HG02884 (cell line): ENCODE results near the gene DHX34.

Source experiments
- ATAC-seq: cut with Tn5 transposase; IDR thresholded peaks from one replicate; pipeline ENCODE4 v1.9.1; 2021; ENCODE audit warnings: mild to moderate bottlenecking, moderate library complexity; ENCODE audit not compliant: unreplicated experiment

DHX34 gene

DNA sequence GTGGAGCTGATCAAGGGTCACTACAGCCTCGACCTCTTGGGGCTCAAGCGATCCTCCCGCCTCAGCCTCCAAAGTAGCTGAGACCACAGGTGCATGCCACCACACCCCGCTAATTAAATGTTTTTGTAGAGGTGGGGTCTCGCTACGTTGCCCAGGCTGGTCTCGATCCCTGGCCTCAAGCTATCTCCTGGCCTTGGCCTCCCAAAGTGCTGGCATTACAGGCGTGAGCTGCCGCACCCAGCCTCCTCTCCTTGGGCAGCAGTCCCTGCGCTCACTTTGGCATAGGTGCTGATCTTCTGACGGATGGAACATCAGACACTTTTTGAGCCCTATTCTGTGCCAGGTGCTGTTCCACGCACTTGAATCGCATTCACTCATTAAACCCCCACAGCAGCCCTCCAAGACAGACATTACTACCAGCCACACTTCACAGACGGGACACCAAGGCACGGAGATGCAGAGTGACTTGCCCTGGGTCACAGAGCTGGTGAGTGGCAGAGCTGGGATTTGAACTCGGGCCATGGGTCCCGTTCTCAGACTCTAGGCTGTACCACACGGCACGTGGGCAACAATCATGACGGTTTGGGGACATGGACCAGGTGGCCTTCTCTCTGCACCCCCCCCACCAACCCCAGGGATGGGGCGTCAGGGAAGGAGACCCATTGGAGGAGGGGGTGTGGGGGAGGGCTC lies 67.0 kb downstream of the DHX34 start:
- no peak for ATAC-seq

DNA sequence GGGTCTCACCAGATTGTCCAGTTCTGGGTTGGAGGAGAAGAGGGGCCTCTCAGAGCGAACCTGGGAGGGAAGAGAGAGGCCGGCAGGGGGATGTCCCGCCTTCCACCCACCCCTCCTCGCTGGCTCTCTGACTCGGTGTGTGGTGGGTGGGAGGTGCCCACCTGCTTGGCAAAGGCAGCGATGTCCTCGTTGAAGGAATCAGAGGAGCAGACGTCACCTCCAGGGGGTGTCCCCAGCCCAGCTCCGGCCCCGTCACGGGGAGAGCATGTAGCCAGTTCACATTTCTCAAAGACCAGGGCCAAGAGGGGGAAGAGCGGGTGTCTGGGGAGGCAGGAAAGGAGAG lies 67.5 kb downstream of the DHX34 start:
- ATAC-seq, result no peak

DNA sequence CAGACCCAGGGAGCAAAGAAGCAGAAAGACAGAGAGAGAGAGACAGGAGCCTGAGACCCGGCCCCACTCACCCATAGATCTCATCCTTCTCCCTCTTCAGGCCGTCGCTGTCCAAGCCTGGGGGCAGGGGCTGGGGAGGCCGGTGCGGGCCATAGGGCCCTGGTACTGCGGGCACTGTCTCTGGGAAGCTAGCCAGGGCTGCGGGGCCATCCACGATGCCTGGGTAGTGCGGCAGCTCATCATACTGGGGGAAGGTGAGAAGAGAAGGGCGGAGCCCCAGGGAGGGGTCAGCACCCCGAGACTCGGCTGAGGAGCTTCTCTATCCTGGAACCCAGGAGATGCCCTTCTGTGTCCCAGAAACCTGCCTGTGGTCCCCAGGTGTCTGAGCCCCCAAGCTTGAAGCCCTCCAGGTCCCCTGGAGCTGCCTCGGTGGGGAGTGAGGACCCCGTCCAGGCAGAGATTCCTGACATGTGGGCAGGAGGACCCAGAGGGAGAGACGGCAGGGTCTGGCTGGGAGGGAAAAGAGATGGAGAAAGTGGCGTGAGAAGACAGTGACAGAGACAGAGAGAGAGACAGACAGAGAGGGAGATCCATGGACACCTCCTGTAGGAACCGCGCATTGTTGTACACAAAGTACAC lies 68.1 kb downstream of the DHX34 start:
- no peak for ATAC-seq

DNA sequence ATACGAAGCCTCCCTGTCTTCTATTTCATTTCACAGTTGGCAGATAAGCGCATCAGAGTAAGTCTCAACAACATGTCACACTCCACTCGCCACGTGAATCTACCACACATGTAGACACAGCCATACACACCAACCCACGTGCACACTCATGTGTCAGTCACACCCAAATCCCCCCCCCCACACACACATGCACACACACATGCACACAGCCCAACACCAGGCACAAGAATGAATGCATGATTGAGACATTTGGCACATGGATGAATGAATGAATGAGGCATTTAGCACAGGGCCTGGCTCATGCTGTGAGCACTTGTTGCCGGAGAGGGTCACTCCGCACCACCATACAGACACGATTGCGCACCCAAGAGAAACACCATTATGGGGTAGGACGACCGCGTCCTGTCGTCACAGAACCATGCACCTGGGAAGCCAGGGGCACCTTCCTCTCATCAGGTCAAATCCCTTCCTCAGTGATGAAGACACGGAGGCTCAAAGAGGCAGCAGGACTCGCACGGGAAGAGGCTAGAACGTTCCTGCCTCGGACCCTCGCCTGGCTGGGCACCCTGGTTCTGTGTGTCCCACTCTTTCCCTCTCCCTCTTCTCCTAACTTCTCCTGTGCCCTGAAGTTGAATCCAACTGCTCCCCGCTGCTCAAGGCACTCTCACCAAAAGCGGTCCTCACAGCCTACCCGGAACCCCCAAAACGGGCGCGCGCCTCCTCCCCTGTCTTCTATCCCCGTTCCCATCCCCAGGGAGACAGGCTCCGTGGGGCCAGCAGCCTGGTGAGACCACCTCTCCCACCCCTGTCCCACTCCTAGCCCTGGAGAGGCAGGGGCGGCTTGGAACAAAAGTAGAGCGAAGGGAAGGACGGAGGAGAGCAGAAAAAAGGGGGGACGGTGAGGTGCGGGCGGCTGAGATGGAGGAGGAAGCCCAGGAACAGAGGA lies 68.9 kb downstream of the DHX34 start:
- ATAC-seq, result no peak

DNA sequence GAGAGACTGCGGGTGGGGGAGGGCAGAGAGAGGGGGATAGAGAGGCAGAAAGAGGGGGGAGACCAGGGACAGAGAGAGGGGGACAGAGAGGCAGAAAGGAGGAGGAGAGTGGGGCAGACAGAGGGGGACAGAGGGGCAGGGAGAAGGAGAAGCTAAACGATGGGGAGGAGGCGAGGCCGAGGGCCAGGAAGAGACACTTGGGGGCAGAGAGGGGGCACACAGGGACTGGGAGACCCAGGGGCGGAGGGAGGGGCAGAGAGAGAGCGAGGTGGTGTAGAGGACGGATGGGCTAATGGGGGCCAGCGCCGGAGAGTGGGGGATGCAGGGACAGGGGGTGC lies 69.5 kb downstream of the DHX34 start:
- no peak for ATAC-seq

DNA sequence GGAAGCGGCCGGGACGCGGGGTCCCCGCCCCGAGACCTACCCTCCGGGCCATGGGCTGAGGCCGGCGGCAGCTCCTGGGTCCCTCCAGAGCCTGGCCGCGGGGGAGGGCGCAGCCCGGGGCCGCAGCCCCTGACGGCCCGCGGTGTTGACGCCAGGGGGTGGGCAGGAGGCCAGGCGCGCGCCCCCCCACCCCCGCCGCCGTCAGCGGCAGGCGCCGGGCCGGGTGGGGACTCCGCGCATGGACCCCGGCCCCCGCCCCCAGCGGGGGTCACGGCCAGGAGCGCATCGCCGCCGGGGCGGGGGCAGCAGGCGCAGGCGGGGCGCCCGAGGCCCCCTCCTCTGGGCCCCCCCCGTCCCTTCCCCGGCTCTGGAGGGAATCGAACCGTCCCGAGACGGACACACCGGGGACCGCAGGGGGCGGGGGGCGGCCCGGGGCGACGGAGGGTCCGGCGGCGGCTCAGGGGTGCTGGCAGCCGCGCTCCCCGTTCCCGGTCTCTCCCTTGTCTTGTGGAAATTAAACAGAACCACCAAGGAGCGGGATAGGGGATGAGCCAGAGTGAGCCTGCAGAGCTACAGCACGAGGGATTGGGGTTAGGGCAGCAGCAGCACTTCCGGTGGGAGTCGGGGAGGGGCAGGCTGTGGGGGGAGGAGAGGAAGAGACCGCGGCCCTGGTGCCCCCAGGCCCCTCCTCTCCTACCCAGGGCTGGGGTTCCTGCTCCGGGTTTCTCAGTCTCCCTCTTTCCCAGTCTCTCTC lies 70.1 kb downstream of the DHX34 start, which contains the start of gene MEIS3:
Gene MEIS3, minus strand, starts transcription at position 498 of the 754 bp plus-strand sequence. Its CDS starts 446 bp downstream, at position 52.
- no peak for ATAC-seq

DNA sequence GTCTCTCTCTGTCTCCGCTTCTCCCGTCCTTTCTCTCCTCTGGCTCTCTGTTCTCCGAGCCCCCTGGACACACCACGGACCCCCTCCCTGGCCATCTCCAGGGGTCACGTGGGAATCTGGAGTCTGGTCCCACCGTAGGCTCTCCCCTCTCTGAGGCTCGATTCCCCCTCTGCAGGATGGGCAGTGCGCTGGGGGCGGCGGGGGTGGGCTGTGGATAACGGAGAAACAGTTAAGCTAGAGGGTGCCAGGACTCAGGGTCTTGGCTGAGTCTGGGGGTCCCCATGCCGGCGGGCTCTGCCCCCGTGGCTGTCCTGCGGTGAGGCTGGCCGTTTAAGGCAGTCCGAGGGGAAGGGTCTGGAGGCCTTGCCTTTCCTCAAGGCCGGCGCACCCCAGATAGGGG lies 70.7 kb downstream of the DHX34 start:
- no peak for ATAC-seq

DNA sequence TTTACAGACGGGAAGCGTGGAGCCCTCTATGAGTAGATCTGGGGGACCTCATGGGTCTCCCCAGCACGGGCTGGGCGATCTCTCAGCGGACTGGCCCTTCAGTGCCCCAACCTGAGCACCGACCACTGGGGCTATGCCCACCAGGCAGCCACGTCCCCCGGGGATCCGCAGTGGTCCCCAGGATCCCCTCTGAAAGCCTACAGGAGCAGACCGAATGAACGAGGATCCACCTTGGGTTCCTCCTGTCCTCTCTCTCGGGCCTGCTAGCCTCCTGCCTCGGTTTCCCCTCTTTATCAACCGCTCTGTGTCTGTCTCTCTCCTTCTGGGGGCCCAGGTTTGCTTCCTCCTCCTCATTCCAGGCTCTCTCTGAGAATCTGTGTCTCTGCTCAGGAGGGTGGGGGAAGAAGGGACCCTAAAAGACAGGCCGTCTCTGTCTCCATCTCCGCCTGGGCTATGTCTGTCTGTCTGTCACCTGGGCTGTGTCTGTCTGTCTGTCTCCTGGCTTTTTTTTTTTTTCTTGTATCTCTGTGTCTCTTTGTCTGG lies 72.2 kb downstream of the DHX34 start:
- no peak for ATAC-seq

DNA sequence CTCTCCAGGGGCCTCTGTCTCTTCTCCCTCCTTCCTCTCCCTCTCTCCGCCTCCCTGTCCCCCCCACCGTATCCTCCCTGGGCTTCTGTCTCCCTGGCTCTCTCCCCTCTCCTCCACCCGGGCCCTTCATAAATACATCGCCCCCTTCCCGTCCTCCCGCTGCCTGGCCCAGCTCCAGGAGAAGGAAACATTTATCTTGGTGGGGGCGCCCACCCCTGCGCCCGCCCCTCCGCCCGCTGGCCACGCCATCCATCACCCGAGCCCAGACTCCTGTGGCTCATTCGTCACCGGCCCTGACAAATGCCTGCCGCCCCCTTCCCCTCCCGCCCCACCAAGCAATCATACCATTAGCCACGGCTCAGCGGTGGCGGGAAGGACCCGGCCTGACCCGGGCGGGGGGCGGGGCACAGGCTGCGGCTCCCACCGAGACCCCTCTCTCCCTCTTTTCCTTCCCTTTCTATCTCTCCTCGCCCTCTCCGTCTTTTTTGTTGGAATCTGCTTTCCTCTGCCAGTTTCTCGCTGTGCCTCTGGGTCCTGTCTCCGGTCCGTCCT lies 72.8 kb downstream of the DHX34 start:
- no peak for ATAC-seq

DNA sequence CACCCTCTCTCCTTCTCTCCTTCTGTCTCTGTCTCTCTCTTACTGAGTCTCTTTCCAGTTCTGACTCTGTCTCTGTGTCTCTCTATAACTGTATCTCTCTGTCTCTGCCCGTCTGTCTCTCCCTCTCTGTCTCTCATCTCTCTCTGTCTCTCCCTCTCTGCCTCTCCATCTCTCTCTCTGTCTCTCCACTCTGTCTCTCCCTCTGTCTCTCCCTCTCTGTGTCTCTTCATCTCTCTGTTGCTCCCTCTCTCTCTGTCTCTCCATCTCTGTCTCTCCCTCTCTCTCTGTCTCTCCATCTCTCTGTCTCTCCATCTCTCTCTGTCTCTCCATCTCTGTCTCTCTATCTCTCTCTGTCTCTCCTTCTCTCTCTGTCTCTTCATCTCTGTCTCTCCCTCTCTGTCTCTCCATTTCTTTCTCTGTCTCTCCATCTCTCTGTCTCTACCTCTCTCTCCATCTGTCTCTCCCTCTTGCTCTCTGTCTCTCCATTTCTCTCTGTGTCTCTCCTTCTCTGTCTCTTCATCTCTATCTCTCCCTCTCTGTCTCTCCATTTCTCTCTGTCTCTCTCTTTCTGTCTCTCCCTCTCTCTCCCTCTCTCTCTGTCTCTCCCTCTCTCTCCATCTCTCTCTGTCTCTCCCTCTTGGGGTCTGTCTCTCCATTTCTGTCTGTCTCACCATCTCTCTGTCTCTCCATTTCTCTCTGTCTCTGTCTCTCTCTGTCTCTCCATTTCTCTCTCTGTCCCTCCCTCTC lies 73.5 kb downstream of the DHX34 start:
- ATAC-seq, result no peak

DNA sequence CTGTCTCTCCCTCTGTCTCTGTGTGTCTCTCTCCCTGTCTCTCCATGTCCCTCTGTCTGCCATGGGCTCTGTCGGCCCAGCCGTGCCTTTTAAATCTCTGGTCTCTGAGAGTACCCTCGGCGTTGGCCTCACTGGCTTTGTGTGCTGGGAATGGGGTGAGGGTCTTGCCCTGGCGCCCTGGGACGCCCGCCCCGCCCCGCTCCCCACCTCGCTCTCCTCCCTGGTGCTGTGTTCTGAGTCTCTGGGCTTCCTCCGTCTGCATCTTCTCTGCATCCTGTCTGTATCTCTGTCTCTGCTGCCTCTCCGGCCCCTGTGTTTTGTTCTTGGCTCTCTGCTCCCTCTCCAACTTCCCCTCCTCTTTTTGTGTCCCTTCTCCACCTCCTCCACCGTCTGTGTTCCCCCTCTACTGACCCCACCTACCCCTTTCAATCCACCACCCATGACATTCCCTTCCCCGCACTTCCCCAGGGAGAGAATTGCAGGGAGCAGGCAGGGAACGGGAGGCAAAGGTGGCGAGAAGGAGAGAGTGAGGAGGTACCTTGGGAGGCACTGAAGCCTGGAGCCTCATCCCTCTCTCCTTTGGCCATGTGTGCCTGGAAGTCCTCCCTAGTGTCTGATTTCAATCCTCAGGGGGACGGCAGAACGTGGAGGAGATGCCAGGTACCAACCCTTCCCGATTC lies 74.2 kb downstream of the DHX34 start:
- no peak for ATAC-seq

DNA sequence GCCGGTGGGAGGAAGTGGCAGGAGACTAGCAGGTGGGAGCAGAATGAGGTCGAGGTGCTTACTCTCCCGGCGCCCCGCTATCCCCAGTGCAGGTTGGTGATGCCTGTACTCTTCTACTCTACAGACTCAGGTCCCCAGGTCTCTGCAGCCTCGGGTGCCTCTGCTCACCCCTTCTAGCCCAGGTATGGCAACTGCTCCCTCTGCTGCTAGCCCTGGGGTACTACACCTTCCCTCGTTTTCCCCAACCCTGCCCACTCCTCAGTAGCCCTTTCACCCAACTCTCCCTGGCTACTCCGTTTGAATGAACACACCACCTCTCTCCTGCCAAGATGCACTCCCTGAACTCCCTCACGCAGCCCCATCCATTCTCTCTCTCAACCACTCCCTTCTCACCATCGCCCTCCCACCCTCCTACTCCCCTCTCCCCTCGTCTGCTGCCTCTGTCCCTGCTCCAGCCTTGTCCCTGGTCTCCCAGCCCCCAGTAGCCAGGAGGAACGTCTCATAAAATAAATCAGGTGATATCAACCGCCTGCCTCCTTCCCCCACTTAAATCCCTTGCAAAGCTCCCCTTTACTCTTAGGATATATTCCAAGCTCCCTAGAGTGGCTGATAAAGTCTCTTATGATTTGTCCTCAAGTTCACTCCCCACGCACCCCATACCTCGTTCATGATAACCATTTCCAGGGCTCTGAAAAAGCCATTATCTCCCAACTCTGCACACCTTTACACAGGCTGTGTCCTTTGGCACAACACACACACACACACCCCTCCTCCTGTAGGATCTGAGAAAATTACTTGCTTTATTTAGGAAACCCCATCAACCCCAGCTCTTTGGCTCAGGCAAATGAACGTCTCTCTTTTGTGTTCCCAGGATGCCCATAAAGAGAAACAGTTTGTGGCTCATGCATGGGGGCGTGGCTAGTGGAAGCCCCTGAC lies 78.4 kb downstream of the DHX34 start:
- ATAC-seq, result no peak

DNA sequence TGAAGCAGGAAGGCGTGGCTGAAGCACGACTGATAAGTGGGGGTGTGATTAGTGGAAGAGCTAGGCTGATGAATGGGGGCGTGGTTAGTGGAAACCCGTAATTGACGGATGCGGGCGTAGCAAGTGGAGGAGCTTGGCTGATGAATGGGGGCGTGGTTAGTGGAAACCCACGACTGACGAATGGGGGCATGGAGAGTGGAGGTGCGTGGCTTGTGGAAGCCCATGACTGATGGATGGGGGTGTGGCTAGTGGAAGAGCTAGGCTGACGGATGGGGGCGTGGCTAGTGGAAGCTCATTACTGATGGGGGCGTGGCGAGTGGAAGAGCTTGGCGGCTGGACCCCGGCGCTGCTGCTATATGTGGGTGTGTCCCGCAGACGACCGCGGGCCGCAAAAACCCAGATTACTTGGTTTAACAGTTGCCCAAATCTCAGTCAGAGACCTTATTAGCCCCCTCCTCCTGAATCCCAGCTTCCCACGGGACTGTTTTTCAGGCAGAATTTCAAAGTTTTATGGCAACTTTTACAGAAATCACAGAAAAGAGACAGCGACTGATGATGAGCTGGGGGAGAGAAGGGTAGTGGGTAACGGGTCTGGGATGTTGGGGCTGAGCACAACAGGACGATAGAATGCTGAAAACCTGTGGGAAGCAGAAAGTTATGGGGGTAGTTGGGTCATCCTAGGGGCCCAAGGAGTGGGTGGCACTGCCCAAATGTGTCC lies 79.2 kb downstream of the DHX34 start:
- no peak for ATAC-seq

DNA sequence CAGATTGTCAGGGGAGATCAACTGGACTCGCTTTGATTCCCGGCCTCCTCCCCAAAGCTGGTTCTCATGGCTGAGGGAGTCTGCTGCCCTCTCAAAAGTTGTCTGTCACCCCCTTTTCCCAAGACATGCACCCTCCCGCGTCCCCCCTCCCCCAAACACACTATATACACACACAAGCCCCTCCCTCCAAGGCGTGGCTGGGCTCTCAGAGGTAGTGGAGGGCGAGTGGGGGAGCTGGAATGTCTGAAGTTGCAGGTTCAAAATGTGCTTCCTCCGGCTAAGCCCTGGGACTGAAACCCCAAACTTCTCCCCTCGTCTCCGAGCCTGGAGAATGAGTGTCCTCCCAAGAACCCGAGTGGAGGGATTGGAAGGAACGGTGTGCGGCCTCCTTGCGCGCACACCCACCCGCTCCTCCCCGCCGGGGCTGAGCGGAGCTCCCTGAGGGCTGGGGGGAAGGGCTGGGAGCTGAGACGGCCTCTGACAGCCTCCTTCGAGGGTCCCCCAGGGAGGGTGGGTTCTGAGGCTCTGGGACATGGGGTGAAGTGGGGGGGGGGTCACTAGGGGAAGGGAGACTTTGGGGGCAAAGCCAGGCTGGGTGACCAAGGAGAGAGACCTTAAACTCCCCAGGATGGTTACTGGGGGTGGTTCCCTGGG lies 80.2 kb downstream of the DHX34 start:
- no peak for ATAC-seq

DNA sequence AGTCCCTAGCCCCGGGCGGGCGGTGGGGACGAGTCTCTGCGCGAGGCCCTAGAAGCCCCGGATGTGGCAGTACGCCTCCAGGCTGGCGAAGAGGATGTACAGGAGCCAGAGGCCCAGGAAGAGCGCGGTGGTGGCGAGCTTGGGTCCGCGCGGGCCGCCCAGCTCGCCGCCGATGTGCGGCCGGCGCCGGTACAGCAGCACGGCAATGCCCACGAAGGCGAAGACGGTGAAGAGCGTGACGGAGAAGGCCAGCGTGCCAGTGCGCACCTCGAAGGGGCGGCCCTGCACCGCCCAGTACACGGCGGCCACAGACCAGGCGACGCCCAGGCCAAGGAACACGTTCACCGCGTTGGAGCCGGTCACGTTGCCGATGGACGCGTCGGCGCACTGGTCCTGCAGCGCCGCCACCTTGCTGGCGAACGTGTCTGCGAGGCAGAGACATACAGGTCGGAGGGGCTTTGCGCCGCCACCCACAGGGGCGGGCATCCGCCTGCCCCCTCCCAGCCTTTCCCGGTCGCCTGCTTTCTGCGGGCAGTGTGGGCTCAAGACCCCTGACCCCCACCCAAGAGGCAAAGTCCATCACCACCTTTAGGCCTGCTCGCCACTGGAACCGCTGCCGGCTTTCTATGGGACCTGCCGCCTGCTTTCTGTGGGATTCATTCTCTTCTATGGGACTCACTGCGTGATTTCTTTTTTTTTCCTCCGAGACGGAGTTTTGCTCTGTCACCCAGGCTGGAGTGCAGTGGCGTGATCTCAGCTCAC lies 81.1 kb downstream of the DHX34 start:
- ATAC-seq, result no peak

DNA sequence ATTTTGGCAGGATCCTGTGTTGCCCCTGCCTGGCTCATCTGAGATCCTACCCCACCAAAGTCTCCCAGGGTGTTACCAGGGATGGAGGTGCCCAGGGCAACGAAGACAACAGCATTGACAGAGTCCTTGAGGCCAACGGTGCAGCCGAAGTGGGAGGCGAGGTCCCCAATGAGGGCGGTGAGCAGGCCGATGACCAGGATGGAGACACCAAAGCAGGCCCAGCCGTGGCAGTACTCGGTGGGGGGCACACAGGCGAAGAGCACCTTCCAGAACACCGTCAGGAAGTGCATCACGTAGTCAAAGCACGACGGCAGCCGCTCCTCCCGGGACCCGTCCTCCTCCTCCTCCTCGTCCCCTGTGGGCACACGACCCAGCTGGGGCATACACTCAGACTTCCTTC lies 83.0 kb downstream of the DHX34 start:
- ATAC-seq, result no peak
